ENCODE results near the gene NR1H3. TPM values are rescaled to one million over a fixed set of nuclear protein-coding genes. Genes with fewer than 3 reads are reported as not detected.
A peak's percentile ranks its signal among the peaks of the same experiment; 100 is the strongest.

Gene NR1H3
- total and polyA plus RNA-seq, 2 donors from 2014 or later: 27.9 to 73.8 TPM

DNA sequence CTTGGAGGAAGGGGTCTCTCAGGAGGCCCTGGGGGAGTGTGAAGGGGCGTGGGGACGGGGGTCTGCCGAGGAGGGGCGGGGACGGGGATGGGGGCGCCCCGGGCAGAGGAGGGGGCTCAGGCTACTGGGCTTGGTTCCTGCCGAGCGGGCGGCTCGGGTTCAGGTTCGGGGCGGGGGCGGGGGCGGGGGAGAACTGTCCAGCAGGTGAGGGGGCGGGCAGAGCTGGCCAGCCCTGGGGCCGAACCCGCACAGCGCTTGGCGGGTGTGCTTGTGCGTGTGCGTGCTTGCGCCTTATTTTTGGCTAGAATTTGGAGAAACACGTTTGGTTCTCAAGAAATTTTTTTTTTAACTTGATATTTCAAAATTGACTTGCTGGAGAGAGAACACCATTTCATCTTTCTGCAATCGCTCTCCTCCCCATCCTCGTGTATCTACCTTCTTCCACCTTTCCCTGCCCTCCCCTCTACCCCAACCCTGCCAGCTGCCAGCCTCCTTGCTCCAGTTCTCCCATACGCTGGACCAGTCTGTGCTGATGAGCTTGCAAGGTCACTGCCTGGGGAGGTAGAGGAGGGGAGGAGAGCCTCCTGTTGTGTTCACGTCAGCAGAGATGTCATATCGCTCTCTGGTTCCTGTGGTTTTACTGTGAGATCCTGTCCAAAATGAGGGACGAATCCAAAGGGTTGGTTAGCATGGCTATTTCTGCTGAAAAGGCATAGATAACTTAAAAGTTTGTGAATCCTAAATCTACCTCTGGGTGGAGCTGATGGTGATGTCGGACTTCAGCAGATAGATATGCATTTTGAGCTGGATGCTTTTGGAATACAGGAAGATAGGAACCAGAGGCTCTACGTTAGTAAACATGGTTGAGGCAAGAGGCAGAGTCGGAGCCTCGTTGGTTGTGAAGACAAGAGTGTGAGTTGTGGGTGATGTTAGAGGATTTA lies 12.8 kb downstream of the NR1H3 start:
- no peaks in the 10 kb centered on the region for H3K27me3 ChIP-seq (ENCODE audit: control insufficient read depth, insufficient read depth, low read length)
- FAIRE-seq (no peak), DNase-seq (peak in 3 of 5 donors; percentile 32 to 88 (median 34))
- intact Hi-C loops (cut with DNase I): no loop called here
- TF ChIP-seq, protein P1, sequence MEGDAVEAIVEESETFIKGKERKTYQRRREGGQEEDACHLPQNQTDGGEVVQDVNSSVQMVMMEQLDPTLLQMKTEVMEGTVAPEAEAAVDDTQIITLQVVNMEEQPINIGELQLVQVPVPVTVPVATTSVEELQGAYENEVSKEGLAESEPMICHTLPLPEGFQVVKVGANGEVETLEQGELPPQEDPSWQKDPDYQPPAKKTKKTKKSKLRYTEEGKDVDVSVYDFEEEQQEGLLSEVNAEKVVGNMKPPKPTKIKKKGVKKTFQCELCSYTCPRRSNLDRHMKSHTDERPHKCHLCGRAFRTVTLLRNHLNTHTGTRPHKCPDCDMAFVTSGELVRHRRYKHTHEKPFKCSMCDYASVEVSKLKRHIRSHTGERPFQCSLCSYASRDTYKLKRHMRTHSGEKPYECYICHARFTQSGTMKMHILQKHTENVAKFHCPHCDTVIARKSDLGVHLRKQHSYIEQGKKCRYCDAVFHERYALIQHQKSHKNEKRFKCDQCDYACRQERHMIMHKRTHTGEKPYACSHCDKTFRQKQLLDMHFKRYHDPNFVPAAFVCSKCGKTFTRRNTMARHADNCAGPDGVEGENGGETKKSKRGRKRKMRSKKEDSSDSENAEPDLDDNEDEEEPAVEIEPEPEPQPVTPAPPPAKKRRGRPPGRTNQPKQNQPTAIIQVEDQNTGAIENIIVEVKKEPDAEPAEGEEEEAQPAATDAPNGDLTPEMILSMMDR (IDR thresholded peaks at IDR 0.05; ENCODE audit: borderline replicate concordance, extremely low read depth, insufficient read depth): no peak
- H3K9ac ChIP-seq (ENCODE audit: low read length in 3 of 3): peak overlapping the region in 2 of 3 donors; percentile 49 to 78
- peaks cover 8 to 24% (median 14%) of the 10 kb centered on the region in 3 donors for H3K4me1 ChIP-seq (ENCODE audit: control insufficient read depth in 2 of 3, insufficient read depth in 2 of 3, low read depth in 1 of 3, low read length in 3 of 3)
- peak overlapping the region; percentile 91 to 93 for H3K27ac ChIP-seq (ENCODE audit: low read depth in 2 of 2, low read length in 2 of 2)
- no peaks in the 10 kb centered on the region for H3K9me3 ChIP-seq (ENCODE audit: control insufficient read depth in 2 of 3, insufficient read depth in 1 of 3, low read length in 3 of 3)
- peaks cover 0 to 8% (median 3%) of the 10 kb centered on the region in 3 donors for H3K36me3 ChIP-seq (ENCODE audit: control insufficient read depth in 2 of 3, insufficient read depth in 3 of 3, low read length in 3 of 3)
- peak overlapping the region; percentile 62 to 79 (median 79) for H3K4me3 ChIP-seq (ENCODE audit: low read length in 3 of 3)

DNA sequence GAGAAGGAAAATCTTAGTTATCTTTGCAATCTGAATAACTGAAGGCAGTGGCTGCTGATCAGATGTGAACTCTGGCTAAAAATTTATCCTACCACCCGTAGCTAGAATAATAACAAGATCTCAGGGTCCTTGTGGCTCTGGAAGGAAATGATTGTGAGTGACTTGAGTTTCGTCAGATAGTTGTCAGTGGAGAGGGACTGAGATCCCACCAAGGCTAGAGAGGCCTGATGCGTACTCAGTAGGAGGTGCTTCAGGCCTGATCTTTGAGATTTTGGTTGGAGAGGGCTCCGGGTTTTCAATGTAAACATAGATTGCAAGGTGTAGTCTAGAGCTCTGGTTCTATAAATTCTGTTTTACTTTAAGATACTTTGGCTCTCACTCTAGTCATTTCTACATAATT lies 13.5 kb downstream of the NR1H3 start:
- Histone ChIP-seq H3K27ac (ENCODE audit: low read depth in 2 of 2, low read length in 2 of 2) (no peak overlapping the region), H3K27me3 (ENCODE audit: control insufficient read depth, insufficient read depth, low read length) (no peaks in the 10 kb centered on the region), H3K4me3 (ENCODE audit: low read length in 3 of 3) (peak overlapping the region in 2 of 3 donors; percentile 77 to 79), H3K9ac (ENCODE audit: low read length in 3 of 3) (peak overlapping the region in 1 of 3 donors; percentile 49), H3K9me3 (ENCODE audit: control insufficient read depth in 2 of 3, insufficient read depth in 1 of 3, low read length in 3 of 3) (no peaks in the 10 kb centered on the region), H3K4me1 (ENCODE audit: control insufficient read depth in 2 of 3, insufficient read depth in 2 of 3, low read depth in 1 of 3, low read length in 3 of 3) (peaks cover 8 to 24% (median 14%) of the 10 kb centered on the region in 3 donors), H3K36me3 (ENCODE audit: control insufficient read depth in 2 of 3, insufficient read depth in 3 of 3, low read length in 3 of 3) (peaks cover 2 to 15% (median 10%) of the 10 kb centered on the region in 3 donors)
- DNase-seq (no peak), FAIRE-seq (no peak)
- TF ChIP-seq, protein P1 (IDR thresholded peaks at IDR 0.05; ENCODE audit: borderline replicate concordance, extremely low read depth, insufficient read depth): no peak
- intact Hi-C loops (cut with DNase I): no loop called here

DNA sequence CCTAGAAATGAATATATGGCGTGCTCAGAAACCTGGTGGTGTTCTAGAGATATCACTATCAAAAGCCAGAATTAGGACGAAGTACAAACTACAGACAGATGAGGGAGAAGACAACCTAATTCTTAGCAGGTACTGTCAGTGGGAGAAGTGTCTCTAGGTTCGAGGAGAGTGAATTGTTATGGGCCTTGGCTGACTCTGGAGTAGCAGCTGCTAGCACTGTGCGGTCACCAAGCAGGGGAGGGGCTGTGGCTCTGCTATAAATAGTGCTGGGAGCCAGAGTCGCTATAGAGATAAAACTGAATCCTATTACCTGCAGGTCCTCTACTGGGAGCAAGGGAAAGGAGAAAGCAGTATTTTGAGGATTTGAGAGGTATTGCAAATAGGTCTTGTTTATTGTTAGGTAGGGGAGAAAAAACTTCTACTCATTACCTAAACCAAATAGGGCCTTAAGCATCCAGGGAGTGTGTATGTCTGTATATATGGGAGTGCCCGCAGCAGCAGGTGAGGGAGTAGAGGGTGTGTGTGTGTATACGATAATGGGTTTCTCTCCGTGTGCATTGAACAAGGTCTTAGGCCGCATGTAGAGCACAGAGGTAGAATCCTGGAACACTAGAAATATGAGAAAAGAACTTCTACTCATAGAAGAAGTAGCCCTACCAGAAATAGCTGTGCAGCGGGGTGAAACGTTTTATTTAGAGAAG lies 14.3 kb downstream of the NR1H3 start:
- TF ChIP-seq, protein P1 (IDR thresholded peaks at IDR 0.05; ENCODE audit: borderline replicate concordance, extremely low read depth, insufficient read depth): no peak
- H3K9ac ChIP-seq (ENCODE audit: low read length in 3 of 3): no peak overlapping the region
- intact Hi-C loops (cut with DNase I): no loop called here
- H3K27me3 ChIP-seq (ENCODE audit: control insufficient read depth, insufficient read depth, low read length): no peaks in the 10 kb centered on the region
- H3K4me3 ChIP-seq (ENCODE audit: low read length in 3 of 3): no peak overlapping the region
- DNase-seq: no peak
- H3K27ac ChIP-seq (ENCODE audit: low read depth in 2 of 2, low read length in 2 of 2): no peak overlapping the region
- no peaks in the 10 kb centered on the region for H3K9me3 ChIP-seq (ENCODE audit: control insufficient read depth in 2 of 3, insufficient read depth in 1 of 3, low read length in 3 of 3)
- FAIRE-seq: no peak
- peaks cover 8 to 24% (median 14%) of the 10 kb centered on the region in 3 donors for H3K4me1 ChIP-seq (ENCODE audit: control insufficient read depth in 2 of 3, insufficient read depth in 2 of 3, low read depth in 1 of 3, low read length in 3 of 3)
- peaks cover 8 to 19% (median 18%) of the 10 kb centered on the region in 3 donors for H3K36me3 ChIP-seq (ENCODE audit: control insufficient read depth in 2 of 3, insufficient read depth in 3 of 3, low read length in 3 of 3)
